Activated gamma-delta T cell (primary cell): ENCODE measurements around the gene APRT.
A peak's percentile ranks its signal among the peaks of the same experiment; 100 is the strongest.

Experiments
- DNase-seq: peaks from one replicate; lab custom pipeline; 2025; lab: John Stamatoyannopoulos, UW
- total RNA-seq, 2 donors: gene quantifications; one replicate each; lab custom pipeline; 2026; lab: John Stamatoyannopoulos, UW

APRT gene
- total RNA-seq: 89.4 to 100 reads per million in 2 donors

GRCh38 chr16:88811769-88812512 is at the start of gene APRT:
Gene APRT, minus strand, starts transcription at chr16:88811928. Its CDS starts 29 bp downstream, at chr16:88811899.
- peak; percentile 93 for DNase-seq

GRCh38 chr16:88861359-88861758 is 49.6 kb upstream of the APRT start:
- no peak for DNase-seq

- DNase-seq: no peak
Measured at GRCh38 chr16:88859381-88860091, 47.8 kb upstream of the APRT start.

GRCh38 chr16:88857728-88858339 is 46.1 kb upstream of the APRT start:
- DNase-seq: no peak

- peak; percentile 97 for DNase-seq
Measured at GRCh38 chr16:88856828-88857727, 45.4 kb upstream of the APRT start, which contains the start of the genes GALNS and TRAPPC2L. Gene GALNS, minus strand, starts transcription at chr16:88856947. Its CDS starts 70 bp downstream, at chr16:88856877. Gene TRAPPC2L, plus strand, starts transcription at chr16:88857127. Its CDS starts 24 bp downstream, at chr16:88857151.

GRCh38 chr16:88856122-88856827 is 44.5 kb upstream of the APRT start:
- DNase-seq: no peak

- no peak for DNase-seq
Measured at GRCh38 chr16:88855736-88856121, 44.0 kb upstream of the APRT start.

GRCh38 chr16:88855176-88855575 is 43.4 kb upstream of the APRT start:
- no peak for DNase-seq

GRCh38 chr16:88854306-88855111 is 42.8 kb upstream of the APRT start:
- no peak for DNase-seq

- no peak for DNase-seq
Measured at GRCh38 chr16:88853325-88853941, 41.7 kb upstream of the APRT start.

- no peak for DNase-seq
Measured at GRCh38 chr16:88851616-88852015, 39.9 kb upstream of the APRT start.

- no peak for DNase-seq
Measured at GRCh38 chr16:88850531-88851199, 38.9 kb upstream of the APRT start.

- no peak for DNase-seq
Measured at GRCh38 chr16:88848557-88848956, 36.8 kb upstream of the APRT start.

GRCh38 chr16:88847654-88848053 is 35.9 kb upstream of the APRT start:
- no peak for DNase-seq

- DNase-seq: no peak
Measured at GRCh38 chr16:88846088-88846487, 34.4 kb upstream of the APRT start.

GRCh38 chr16:88844419-88845036 is 32.8 kb upstream of the APRT start:
- DNase-seq: no peak

GRCh38 chr16:88843256-88843655 is 31.5 kb upstream of the APRT start:
- no peak for DNase-seq

- no peak for DNase-seq
Measured at GRCh38 chr16:88842806-88843205, 31.1 kb upstream of the APRT start.

- DNase-seq: no peak
Measured at GRCh38 chr16:88842308-88842756, 30.6 kb upstream of the APRT start.
